Gastrocnemius medialis (tissue), 4 donors: ENCODE data around the gene ENAH.

Experiments
- POLR2A ChIP-seq, 2 donors: fragments of 450-650 bp; IDR thresholded peaks; one replicate each; pipeline ENCODE4 v1.6.1; 2017; ENCODE audit warnings: antibody characterized with exemption in 2 of 2, mild to moderate bottlenecking in 2 of 2, moderate library complexity in 2 of 2
- TF ChIP-seq, protein P1 (sequence below), 5 experiments: fragments of 450-650 bp in 3 of 5; fragments of 200-600 bp in 2 of 5; sonication (generic) in 2 of 5; IDR thresholded peaks in 4 of 5; conservative IDR thresholded peaks in 1 of 5; 1 replicate in 4 of 5; 2 replicates in 1 of 5; pipeline ENCODE4 v1.5.1; 2016 to 2019; ENCODE audit warnings: antibody characterized with exemption in 5 of 5, mild to moderate bottlenecking in 3 of 5, moderate library complexity in 3 of 5

DNA sequence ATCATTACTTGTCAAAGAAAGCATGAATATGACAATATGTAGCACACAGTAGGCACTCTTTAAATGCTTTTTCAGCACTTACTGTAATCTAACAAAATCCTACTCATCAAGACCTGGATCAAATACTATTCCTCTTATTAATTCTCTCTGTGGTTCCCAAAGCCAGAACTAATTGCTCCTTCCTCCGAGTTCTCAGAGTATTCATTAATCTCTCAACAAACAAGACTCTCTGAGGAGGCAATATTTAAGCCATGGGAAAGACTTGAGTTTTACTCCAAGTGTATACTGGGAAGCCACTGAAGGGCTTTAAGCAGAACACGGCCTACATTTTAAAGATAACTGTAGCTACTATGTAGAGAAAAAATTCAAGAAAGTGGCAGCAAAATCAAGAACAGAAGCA is 79.7 kb downstream of the ENAH start:
- TF ChIP-seq, protein P1, sequence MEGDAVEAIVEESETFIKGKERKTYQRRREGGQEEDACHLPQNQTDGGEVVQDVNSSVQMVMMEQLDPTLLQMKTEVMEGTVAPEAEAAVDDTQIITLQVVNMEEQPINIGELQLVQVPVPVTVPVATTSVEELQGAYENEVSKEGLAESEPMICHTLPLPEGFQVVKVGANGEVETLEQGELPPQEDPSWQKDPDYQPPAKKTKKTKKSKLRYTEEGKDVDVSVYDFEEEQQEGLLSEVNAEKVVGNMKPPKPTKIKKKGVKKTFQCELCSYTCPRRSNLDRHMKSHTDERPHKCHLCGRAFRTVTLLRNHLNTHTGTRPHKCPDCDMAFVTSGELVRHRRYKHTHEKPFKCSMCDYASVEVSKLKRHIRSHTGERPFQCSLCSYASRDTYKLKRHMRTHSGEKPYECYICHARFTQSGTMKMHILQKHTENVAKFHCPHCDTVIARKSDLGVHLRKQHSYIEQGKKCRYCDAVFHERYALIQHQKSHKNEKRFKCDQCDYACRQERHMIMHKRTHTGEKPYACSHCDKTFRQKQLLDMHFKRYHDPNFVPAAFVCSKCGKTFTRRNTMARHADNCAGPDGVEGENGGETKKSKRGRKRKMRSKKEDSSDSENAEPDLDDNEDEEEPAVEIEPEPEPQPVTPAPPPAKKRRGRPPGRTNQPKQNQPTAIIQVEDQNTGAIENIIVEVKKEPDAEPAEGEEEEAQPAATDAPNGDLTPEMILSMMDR (IDR thresholded peaks at IDR 0.05 in 4 of 5, conservative IDR thresholded peaks at IDR 0.05 in 1 of 5), result no peak
- no peak for TF ChIP-seq POLR2A (IDR thresholded peaks at IDR 0.05)
